Stimulated activated CD4-positive, alpha-beta T cell treated with anti-CD3 and anti-CD28 coated beads, Interleukin-2, amount 100 ng/mL, for 48 hours (primary cell): ENCODE data around the gene APOL3.
"Not testable (repeated sequence)": the region's sequence is repeated elsewhere in the genome, so short reads cannot be mapped to it uniquely, and the experiment has no call there.

Source experiments
- DNase-seq, 2 donors: peaks; one replicate each; pipeline ENCODE4 v3.0.0-alpha.2; 2020

APOL3 gene

GRCh38 chr22:36156119-36156514, 4.4 kb downstream of the APOL3 start:
- DNase-seq, result no peak

- DNase-seq, result no peak
These were observed 4.9 kb downstream of the APOL3 start for GRCh38 chr22:36155702-36156101.

GRCh38 chr22:36154423-36154945, 6.1 kb downstream of the APOL3 start:
- no peak for DNase-seq

GRCh38 chr22:36153501-36154422, 6.8 kb downstream of the APOL3 start:
- DNase-seq, result no peak

- not testable (repeated sequence) for DNase-seq
These were observed 7.7 kb downstream of the APOL3 start for GRCh38 chr22:36152821-36153220.

- no peak for DNase-seq
These were observed 8.5 kb downstream of the APOL3 start for GRCh38 chr22:36152088-36152487.

- DNase-seq, result no peak
These were observed 9.5 kb downstream of the APOL3 start for GRCh38 chr22:36151006-36151595.

- DNase-seq, result no peak
These were observed 11.1 kb downstream of the APOL3 start for GRCh38 chr22:36149441-36149840.

- no peak for DNase-seq
These were observed 12.1 kb downstream of the APOL3 start for GRCh38 chr22:36148411-36148810.

- DNase-seq, result no peak
These were observed 13.3 kb downstream of the APOL3 start for GRCh38 chr22:36147196-36147791.

GRCh38 chr22:36145881-36146280, 14.7 kb downstream of the APOL3 start:
- DNase-seq, result no peak

GRCh38 chr22:36144886-36145541, 15.5 kb downstream of the APOL3 start:
- no peak for DNase-seq

- DNase-seq, result no peak
These were observed 16.6 kb downstream of the APOL3 start for GRCh38 chr22:36143956-36144355.

GRCh38 chr22:36143066-36143815, 17.3 kb downstream of the APOL3 start:
- no peak for DNase-seq

- no peak for DNase-seq
These were observed 19.1 kb downstream of the APOL3 start for GRCh38 chr22:36141481-36141880.

- not testable (repeated sequence) for DNase-seq
These were observed 21.8 kb downstream of the APOL3 start for GRCh38 chr22:36138709-36139108.

- DNase-seq, result no peak
These were observed 23.6 kb downstream of the APOL3 start for GRCh38 chr22:36136988-36137387.

- DNase-seq, result no peak
These were observed 24.1 kb downstream of the APOL3 start for GRCh38 chr22:36136475-36136874.

- no peak for DNase-seq
These were observed 25.1 kb downstream of the APOL3 start for GRCh38 chr22:36135306-36135980.

GRCh38 chr22:36134182-36134581, 26.4 kb downstream of the APOL3 start:
- no peak for DNase-seq

GRCh38 chr22:36131907-36132306, 28.6 kb downstream of the APOL3 start:
- DNase-seq, result no peak
